ENCODE results near the gene NFATC2.

NFATC2 gene

GRCh38 chr20:51514249-51514648 lies 28.3 kb downstream of the NFATC2 start:
- no peak for DNase-seq (ENCODE audit: low spot score)

GRCh38 chr20:51513545-51513944 lies 29.0 kb downstream of the NFATC2 start:
- no peak for DNase-seq (ENCODE audit: low spot score)

DNA sequence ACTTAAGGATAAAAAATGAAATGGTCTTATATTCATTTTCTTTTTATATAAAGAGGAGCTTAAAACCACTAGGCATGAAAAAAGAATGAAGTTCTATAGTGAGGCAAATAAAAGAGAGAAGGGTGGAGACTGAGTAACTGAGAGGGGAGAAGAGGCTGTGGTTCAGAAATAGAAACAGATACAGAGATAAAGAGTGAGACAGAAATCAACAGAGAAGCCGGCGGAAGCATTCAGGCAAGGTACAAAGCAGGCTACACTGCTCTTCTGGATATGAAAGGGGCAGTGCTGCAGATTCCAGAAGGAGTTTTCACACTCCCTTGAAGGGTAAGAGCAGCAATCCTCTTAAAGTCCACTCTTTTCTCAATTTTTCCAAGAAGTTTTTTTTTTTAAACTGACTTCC lies 29.9 kb downstream of the NFATC2 start:
- DNase-seq (ENCODE audit: low spot score) = no peak

DNA sequence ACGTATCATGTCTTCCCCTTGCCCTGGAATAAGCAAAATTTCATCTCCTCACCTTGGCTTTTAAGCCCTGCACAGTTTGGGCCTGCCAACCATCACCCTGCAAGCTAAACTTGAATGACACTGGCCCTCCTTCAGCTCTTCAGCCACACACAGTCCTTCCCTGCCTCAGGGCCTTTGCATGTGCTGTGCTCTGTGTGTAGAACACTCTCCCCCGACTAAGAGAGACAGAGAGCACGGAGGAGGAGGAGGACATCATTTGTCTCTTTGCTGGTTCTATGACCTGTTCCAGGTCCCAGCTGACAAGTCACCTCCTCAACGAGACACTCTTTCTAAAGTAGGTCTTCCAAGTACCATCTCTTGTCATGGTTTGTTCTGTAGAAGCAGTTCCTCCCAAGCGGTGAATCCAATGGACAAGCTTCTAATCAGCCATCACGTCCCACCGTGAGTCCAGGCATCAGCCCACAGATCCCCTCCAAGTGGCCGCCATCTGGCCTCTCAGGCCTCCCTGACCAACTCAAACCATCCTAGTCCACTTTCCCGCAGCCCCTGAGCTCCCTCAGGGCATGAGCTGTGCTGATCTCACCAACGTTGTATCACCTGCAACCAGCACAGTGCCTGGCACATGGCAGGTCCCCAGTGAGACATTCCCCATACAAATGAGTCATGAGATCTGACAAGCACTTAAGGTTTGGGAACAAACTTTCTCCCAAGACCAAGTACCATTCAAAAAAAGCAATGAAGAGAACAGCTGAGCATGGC lies 30.5 kb downstream of the NFATC2 start:
- DNase-seq (ENCODE audit: low spot score) = no peak

DNA sequence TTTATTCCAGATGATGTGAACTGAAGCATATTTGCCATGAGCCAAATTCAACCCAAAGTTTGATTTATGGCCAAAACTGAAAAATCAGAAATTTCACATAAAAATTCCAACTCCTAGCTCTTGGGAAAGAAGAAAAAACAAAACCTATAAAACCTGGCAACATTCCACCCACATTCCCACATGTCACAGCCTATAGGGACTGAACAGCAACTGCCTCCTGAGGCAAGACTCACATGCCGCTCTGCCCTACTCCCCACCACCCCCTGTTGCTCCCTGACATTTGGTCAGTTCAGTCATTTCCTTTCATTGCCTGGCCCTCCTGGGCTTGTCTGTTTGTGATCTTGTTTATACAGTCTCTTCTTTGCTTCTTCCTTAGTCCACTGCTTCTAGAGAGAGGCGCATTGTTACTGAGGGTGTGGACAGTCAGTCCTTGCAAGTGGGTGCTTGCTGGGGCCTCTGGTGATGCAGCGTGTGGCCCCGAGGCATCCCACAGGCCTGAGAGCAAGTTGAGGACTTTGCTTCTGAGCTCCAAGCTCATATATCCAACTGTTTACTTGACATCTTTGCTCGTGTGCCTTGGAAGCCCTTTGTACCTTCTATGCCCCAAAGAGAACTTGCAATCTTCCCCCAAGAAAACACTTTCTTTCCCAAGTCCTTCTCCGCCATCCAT lies 31.4 kb downstream of the NFATC2 start:
- DNase-seq (ENCODE audit: low spot score) = no peak

GRCh38 chr20:51510169-51510568 lies 32.4 kb downstream of the NFATC2 start:
- no peak for DNase-seq (ENCODE audit: low spot score)

DNA sequence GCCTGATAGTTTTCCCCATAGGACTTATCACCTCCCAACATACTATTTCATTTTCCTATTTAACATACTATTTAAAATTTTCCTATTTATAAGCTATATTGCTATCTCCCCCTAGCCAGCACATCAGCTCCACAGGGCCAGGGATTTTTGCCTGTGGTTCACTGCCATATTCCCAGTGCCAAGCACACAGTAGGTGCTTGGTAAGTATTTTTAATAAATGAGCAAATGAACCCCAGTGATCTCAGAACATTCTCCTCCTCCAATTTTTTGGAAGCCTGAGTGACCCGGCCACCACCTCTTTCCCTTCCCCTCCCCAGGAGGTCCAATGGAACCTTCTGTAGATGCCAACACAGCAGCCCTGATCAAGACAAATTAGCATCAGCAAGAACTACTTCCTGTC lies 33.3 kb downstream of the NFATC2 start:
- no peak for DNase-seq (ENCODE audit: low spot score)

- no peak for DNase-seq (ENCODE audit: low spot score)
These were observed 33.7 kb downstream of the NFATC2 start for GRCh38 chr20:51508780-51509179.

DNA sequence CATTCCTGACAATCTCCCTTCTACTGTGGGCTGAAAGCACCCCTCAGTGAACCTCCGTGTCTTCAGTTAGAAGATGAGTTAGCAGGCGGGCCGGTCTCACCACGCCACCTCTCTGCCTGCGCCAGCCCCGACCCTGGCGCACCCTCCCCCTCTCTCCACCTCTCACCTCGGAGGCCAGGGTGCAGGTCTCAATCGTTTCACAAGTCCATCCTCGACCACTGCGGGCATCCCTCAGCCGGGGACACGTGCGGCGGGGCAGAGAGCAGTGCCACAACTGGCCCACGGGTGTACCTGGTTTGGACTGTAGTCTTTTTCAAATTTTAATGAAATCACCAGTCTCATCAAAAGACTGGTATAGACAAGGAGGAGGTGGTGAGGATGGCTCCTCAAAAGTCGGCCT lies 34.4 kb downstream of the NFATC2 start:
- no peak for DNase-seq (ENCODE audit: low spot score)

DNA sequence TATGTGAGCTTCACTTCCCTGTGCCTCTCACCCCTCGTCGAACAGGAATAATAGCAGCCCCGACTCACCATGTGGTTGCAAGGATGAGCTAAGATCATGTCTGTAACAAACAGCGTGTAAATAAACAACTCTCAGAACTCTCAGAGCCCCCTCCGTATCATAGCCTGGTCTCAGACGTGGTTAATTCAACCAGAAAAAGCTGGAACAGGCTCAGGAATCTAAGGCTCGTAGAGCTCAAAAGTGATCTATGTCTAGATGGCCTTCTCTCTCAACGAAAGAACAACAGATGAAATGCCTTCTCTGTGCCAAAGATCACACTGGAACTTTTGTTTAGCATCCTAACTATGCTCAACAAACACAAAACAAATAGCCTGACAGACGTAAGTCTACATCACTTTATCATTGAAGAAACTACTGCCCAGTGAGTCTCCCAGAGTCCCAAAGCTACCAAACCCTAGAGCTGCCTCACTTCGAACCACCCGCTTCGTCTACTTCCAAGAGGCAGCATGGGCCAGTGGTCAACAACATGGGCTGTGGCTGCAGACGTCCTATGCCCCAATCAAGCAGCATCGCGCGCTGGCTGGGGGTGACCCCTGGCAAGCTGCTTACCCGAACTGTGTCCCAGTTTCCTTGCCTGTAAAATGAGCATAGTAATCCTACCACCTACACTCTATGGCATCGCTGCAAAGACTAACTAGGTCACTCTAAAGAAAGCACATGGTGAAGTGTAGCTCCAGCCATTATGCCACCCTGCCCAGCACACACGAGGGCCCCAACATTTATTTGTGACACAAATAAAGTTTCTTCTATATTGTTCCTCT lies 35.1 kb downstream of the NFATC2 start:
- DNase-seq (ENCODE audit: low spot score) = no peak

- no peak for DNase-seq (ENCODE audit: low spot score)
These were observed 35.8 kb downstream of the NFATC2 start for GRCh38 chr20:51506527-51507215.

DNA sequence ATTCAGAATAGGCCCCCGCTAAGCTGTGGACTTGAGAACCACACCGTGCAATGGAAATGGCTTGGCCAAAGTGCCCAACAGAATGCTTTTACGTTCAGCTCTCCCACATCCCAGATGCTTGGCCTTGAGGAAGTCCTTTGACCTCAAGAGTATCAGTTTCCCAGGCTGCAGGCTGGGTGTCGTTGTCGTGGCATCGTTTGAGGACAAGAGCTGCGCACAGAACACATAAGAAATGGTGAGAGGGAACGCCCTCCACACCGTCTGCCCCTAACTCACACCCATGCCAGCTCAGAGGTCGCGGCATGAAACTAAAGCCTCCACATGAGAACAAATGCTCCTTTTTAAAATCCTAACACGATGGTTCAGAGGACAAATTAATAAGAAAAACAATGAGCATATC lies 37.0 kb downstream of the NFATC2 start:
- DNase-seq (ENCODE audit: low spot score) = no peak

DNA sequence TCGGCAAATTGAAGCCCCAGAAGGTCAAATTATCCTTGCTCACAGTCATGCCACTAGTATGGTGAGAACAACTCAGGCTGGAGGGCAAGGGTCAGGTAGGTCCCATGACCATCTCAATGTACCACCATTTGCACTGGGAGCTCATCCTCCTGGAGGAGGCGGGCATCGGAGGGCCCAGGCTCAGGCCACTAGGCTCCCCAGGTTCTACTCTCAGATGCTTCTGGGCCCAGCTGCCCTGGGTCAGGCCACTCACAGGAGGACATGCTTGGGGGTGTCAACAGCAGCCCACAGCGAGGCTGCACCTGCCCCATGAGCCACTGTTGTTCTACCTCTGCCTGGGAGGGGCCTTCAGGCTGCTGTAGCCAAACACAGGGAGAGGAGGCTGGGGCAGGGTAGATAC lies 39.1 kb downstream of the NFATC2 start:
- no peak for DNase-seq (ENCODE audit: low spot score)

DNA sequence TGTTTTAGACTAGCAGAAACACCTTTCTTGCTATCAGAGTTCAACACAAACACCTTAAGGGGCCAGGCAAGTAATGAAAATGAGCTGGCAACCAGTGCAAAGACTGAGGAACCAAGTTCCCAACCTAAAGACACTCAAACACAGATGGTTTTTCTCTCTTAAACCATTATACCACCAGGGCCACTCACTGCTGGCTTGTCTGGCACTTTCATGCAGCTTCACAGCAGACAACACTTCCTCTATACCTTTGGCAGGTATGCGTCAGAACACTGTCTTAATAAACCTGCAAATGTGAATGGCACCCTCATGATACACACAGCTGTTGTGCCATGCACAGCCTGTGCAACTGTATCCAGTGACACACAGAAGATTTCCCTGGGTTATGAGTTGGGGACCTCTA lies 41.6 kb downstream of the NFATC2 start:
- no peak for DNase-seq (ENCODE audit: low spot score)

- no peak for DNase-seq (ENCODE audit: low spot score)
These were observed 42.2 kb downstream of the NFATC2 start for GRCh38 chr20:51500311-51500710.

DNA sequence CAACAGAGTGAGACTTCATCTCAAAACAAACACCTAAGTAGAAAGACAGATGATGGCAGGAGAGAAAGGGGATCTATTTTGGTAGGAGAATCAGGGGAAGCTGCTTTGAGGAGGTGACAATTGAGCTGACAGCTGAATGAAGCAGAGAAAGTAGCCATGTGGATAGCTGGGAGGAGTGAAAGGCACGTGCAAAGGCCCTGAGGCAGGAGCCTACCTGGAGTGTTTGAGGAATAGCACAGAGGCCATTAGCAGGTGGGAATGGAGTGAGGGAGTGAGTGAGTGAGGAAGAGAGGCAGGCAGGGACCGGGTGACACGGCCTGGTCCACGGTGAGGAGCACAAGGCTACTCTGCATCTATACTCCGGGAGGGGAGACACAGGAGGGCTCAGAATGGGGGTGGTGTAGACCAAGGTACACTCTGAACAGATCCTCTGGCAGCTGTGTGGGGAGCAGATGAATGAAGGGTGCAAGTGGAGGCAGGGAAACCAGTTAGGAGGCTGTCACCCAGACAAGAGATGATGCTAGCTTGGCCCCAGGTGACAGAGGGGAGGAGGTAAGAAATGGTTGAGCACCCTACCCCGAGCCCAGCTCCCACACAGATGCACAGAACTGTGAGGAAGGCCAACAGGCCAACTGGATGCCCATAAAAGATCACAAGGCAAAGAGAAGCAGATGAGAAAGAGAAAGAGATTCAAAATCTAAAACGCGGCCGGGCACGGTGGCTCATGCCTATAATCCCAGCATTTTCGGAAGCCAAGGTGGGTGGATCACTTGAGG lies 43.6 kb downstream of the NFATC2 start:
- no peak for DNase-seq (ENCODE audit: low spot score)

DNA sequence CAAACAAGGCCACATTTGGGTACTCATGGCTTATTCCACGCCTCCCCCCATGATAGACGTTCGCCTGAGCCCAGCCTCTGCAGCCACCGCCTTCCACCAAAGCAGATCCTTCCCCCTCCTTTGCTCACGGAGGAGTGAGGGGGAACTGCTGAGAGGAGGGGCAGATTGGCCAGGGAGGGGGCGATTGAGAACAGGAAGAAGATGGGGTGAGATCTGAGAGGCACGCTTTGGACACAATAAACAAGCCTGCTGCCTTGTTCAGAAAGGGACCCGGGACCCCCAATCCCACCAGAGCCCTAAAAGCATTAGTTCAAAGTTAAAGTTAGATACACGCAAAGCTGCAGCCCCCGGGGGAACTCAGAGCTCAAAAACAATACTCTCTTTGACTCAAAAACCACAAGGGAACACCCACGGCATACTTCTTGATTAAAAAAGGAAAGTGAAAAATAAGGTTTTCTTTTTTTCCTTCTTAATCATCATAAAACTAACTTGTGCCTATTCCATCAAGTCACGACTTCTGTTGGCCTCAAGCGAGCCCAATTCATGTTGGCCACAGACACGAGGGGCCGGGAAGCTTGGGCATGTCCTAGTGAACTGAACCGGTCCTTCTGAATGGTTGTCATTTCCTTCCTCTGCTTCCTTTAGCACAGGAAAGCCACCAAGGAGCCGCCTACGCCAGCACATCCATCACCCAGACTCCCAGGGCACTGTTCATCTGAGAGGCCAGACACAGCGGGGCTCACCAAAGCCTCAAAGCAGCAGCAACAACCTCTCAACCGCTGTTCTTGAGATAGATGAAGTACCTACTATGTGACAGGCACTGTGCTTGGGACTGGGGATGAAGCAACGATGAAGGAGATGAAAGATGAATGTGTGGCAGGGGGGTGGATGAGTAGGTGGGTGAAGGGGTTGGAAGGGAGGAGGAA lies 44.7 kb downstream of the NFATC2 start:
- DNase-seq (ENCODE audit: low spot score) = no peak

DNA sequence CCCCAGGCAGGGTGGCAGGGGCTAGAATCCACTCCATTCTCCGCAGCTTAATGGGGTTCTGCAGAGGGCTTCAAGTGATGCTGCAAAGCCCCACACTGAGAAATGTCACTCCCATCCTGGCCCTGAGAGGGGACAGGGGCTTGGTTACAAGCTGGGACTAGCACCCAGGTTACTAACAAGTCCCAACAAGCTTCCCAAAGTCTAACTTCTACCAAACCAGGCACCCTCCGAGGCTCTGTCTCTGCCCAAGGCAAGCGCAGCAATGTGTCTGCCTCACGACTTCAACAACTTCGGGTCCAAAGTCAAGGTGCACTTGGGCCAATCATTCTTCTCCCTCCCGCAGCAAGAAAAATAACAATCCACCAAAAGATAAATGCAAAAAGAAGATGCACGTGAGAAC lies 45.6 kb downstream of the NFATC2 start:
- DNase-seq (ENCODE audit: low spot score) = no peak

DNA sequence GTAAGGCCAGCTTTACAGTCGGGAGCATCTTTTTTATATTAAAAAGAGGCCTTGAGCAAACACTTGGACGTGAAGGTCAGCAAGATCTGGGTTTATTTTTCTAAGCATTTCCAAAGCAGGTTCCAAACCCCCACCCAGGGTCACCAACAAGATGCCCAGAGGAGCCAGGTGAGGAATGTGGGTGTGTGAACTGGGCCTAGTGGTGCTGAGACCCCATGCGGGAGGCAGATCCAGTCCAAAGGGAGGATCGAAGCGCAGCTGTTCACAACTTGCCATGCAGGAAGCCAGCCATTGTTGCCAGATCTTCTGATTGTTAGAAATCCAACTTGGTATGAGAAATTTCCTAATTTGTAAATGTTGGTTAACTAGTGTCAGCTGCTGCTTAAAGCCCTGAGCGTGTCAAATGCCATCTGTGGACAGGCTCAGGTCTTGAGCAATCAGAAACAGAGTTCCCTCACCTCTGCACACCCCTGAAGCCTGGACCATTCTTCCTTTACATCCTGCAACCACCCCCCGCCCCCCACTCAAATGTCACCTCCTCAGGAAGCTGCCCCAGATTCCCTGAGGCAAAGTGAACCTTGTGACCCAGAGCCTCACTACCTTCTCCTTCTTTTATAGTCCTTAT lies 46.5 kb downstream of the NFATC2 start:
- DNase-seq (ENCODE audit: low spot score) = no peak

- no peak for DNase-seq (ENCODE audit: low spot score)
These were observed 47.2 kb downstream of the NFATC2 start for GRCh38 chr20:51495291-51495690.

All from AG08396 (cell line).